K562 (cell line): ENCODE results near the gene ZNF48. TPM values are rescaled to one million over a fixed set of nuclear protein-coding genes. Genes with fewer than 3 reads are reported as not detected.
A peak's percentile ranks its signal among the peaks of the same experiment; 100 is the strongest.

ENCODE experiments used
- DACH1 ChIP-seq: fragments of 450-650 bp; IDR thresholded peaks from 2 replicates; pipeline ENCODE4 v1.6.1; 2018; ENCODE audit not compliant: partially characterized antibody
- EGR1 ChIP-seq: fragments of 450-650 bp; conservative IDR thresholded peaks from 2 replicates; pipeline ENCODE4 v1.6.1; 2017; ENCODE audit warnings: mild to moderate bottlenecking
- ETV6 ChIP-seq, 3 experiments: fragments of 150-350 bp in 1 of 3; sonication (generic) in 1 of 3; formaldehyde crosslinking in 1 of 3; IDR thresholded peaks; 2 replicates each; pipeline versions ENCODE4 v1.6.1 to v1.8.0; 2014 to 2022; ENCODE audit warnings: borderline replicate concordance in 2 of 3, low read depth in 2 of 3, antibody characterized with exemption in 1 of 3, low read length in 1 of 3, mild to moderate bottlenecking in 1 of 3, missing genetic modification reagents in 1 of 3
- FOXM1 ChIP-seq, 2 experiments: fragments of 450-650 bp in 1 of 2; sonication (generic) in 1 of 2; formaldehyde crosslinking in 1 of 2; IDR thresholded peaks; 2 replicates each; pipeline versions ENCODE4 v1.6.1 to v1.9.0; 2017 to 2022; ENCODE audit warnings: low read depth in 2 of 2, mild to moderate bottlenecking in 2 of 2, missing genetic modification reagents in 1 of 2, moderate library complexity in 1 of 2
- MED1 ChIP-seq: sonication (generic); formaldehyde crosslinking; IDR thresholded peaks from 2 replicates; pipeline ENCODE4 v1.8.1; 2023; ENCODE audit warnings: missing genetic modification reagents, borderline replicate concordance
- OTX1 ChIP-seq: fragments of 450-650 bp; formaldehyde crosslinking; IDR thresholded peaks from 2 replicates; pipeline ENCODE4 v1.4.0; 2022; ENCODE audit warnings: mild to moderate bottlenecking
- RBM34 ChIP-seq: fragments of 200-400 bp; formaldehyde crosslinking; IDR thresholded peaks from 2 replicates; pipeline ENCODE4 v1.6.1; 2018; ENCODE audit warnings: low read length, borderline replicate concordance; ENCODE audit not compliant: insufficient read depth
- SUPT5H ChIP-seq: fragments of 450-650 bp; IDR thresholded peaks from 2 replicates; pipeline ENCODE4 v1.6.1; 2016
- ZFX ChIP-seq: sonication (generic); formaldehyde crosslinking; IDR thresholded peaks from 2 replicates; pipeline ENCODE4 v1.8.0; 2022; ENCODE audit warnings: mild to moderate bottlenecking, missing genetic modification reagents, moderate library complexity
- ZNF407 ChIP-seq: fragments of 450-650 bp; IDR thresholded peaks from 2 replicates; pipeline ENCODE4 v1.6.1; 2016; ENCODE audit warnings: low read depth
- polyA plus RNA-seq, 8 experiments: library from polyadenylated mRNA; depleted of rRNA in 4 of 8; stranded (reverse) in 5 of 8; unstranded in 3 of 8; fragments of >200 nt; fragmentation: Nextera tagmentation in 2 of 8; fragmentation: Illumina TruSeq in 1 of 8; extraction: Ambion mirVana in 2 of 8; extraction: Trizol in 1 of 8; gene quantifications; 2 replicates each; pipeline versions ENCODE4 v1.2.1 to v1.2.3, GENCODE V29; 2011 to 2014; ENCODE audit warnings: inconsistent platforms in 1 of 8, missing spikeins in 1 of 8
- total RNA-seq, 7 experiments: library from RNA; depleted of rRNA in 6 of 7; stranded (reverse); fragments of >200 nt in 6 of 7; fragmentation: Illumina TruSeq in 2 of 7; extraction: Trizol in 2 of 7; gene quantifications; 2 replicates each; pipeline versions ENCODE4 v1.2.1 to v1.2.3, GENCODE V29; 2011 to 2021; ENCODE audit warnings: low replicate concordance in 1 of 7
- TF ChIP-seq, protein P1 (sequence below): fragments of 250-450 bp; sonication (Bioruptor Pico); IDR thresholded peaks from 2 replicates; pipeline ENCODE4 v1.8.0; 2022; ENCODE audit warnings: inconsistent platforms, mild to moderate bottlenecking, moderate library complexity, borderline replicate concordance

Gene ZNF48
- total and polyA plus RNA-seq, 9 of the 15 experiments (the other 6 are each of a cell fraction or from before 2014, with no cell fraction given), result 0.38 to 11.6 (median 4.7) TPM

DNA sequence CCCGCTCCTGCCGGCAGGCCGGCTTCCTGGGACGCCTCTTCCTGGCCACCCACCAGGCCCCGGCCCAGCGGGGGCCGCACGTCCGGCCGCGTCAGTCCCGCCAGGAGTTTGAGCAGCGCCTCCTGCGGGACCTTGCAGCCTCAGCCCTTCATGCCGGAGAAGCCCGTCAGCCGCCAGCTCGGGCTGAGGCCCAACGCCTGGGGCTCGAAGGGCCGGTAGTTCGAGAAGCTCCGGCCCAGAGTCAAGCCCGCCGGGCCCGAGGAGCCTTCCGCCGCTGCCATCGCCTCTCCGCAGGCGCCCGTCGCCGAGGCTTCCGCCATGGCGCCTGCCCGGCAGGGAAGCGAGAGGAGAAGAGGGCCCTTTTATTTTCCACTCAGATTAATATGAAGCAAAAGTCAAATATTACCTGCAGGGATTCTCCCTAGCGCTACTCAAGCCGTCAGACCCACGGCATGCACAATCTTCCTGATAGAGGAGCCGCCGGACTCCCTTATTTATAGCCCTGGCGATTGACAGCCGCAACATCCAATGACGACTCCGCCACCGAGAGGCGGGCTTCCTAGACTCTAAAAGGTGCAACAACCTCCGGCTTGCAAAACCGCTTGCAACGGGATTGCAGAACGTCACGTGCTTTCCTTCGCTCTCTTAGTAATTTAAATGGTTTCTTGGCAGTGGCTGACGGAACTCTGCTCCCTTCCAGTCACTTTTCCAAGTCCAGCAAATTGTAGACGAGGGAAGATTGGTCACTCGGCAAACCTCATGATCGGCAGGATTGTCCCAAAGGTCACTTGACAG is 50.4 kb downstream of the ZNF48 start, which contains the start of gene SEPHS2 (continued):
- no peak for TF ChIP-seq ZNF407
- TF ChIP-seq, protein P1, sequence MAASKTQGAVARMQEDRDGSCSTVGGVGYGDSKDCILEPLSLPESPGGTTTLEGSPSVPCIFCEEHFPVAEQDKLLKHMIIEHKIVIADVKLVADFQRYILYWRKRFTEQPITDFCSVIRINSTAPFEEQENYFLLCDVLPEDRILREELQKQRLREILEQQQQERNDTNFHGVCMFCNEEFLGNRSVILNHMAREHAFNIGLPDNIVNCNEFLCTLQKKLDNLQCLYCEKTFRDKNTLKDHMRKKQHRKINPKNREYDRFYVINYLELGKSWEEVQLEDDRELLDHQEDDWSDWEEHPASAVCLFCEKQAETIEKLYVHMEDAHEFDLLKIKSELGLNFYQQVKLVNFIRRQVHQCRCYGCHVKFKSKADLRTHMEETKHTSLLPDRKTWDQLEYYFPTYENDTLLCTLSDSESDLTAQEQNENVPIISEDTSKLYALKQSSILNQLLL (CRISPR knock-in tag), result no peak
- TF ChIP-seq OTX1 (CRISPR knock-in tag), result no peak
- TF ChIP-seq RBM34, result no peak
- TF ChIP-seq ZFX (CRISPR knock-in tag), result peak; percentile 98
- no peak for TF ChIP-seq MED1 (CRISPR knock-in tag)
- peak; percentile 53 for TF ChIP-seq FOXM1 (IDR thresholded peaks at IDR 0.05; ENCODE audit: low read depth)
- TF ChIP-seq FOXM1 (CRISPR knock-in tag; IDR thresholded peaks at IDR 0.05; ENCODE audit: low read depth), result no peak
- no peak for TF ChIP-seq ETV6 (IDR thresholded peaks at IDR 0.05; ENCODE audit: borderline replicate concordance in 1 of 2, low read depth in 2 of 2, low read length in 1 of 2)
- 0 out of 2 replicates have a peak, but pooled peaks have one; percentile 32 for TF ChIP-seq ETV6 (CRISPR knock-in tag; IDR thresholded peaks at IDR 0.05; ENCODE audit: borderline replicate concordance)
- no peak for TF ChIP-seq DACH1
- TF ChIP-seq SUPT5H, result peak; percentile 94
- peak; percentile 90 for TF ChIP-seq EGR1
